Dedifferentiated amniotic fluid mesenchymal stem cell (primary cell): ENCODE results near the gene DOK7.

Experiments used
- DNase-seq: peaks from one replicate; pipeline ENCODE4 v3.0.0-alpha.2; 2016; ENCODE audit errors: extremely low spot score

DOK7 gene, protein sequence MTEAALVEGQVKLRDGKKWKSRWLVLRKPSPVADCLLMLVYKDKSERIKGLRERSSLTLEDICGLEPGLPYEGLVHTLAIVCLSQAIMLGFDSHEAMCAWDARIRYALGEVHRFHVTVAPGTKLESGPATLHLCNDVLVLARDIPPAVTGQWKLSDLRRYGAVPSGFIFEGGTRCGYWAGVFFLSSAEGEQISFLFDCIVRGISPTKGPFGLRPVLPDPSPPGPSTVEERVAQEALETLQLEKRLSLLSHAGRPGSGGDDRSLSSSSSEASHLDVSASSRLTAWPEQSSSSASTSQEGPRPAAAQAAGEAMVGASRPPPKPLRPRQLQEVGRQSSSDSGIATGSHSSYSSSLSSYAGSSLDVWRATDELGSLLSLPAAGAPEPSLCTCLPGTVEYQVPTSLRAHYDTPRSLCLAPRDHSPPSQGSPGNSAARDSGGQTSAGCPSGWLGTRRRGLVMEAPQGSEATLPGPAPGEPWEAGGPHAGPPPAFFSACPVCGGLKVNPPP

DNA sequence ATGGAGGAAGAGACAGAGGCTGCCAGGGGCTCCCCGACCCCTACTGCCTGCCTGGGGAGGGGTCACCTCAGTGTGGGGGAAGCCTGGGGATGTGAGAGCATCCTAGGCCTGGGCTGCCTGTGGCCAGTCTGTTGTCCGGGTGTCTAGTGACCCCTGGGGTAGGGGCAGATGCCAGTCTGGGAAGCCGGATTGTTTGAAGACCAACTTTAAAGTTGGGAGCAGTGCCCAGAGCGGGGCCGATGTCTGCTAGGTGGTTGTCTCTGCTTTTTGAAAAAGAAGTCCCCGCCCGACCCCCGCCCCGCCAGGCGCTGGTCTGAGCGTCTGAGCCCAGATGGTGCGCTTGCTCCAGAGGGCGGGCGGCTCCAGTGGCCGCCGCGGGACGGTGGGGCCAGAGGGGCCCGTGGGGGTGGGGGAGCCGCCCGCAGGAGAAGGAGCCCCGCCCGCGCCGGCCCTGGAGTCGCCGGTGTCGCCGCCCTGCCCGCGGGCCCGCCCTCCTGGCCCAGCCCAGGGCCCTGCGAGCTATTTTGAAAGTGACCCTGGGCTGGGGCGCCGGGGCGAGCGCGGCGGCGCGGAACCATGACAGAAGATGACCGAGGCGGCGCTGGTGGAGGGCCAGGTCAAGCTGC is at the start of gene DOK7:
Gene DOK7 (plus strand): TSS at position 517 of the 626 bp plus-strand sequence. CDS start 70 bp downstream, at position 587.
- no peak for DNase-seq

DNA sequence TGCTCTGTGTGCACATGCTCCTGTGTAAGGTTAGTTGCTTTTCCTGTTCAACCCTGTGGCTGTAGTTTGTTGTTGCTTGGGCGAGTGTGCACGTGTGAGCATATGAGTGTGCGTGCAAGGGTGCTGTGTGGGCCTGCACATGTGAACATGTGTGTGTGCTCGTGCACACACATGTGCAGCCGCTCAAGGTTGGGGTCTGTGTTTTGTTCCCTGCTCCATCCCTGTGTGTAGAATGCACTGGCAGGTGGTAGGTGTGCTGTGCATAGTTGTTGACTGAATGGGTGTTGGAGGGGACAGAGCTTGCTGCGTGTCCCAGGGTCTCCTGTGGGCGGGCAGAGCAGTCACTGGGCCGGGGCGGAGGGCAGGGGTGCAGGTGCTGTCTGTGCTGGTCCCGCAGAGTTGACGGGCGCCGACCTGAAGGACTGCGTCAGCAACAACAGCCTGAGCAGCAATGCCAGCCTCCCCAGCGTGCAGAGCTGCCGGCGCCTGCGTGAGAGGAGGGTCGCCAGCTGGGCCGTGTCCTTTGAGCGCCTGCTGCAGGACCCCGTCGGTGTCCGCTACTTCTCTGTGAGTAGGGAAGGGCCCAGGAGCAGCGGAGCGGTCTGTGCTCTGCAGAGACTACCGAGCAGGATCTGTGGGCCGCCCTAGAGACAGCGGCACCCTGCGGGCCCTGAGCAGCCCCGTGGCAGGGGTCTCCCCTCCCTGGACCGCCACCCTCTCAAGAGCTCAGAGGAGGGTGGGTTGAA is 49.3 kb upstream of the DOK7 start:
- DNase-seq = no peak

DNA sequence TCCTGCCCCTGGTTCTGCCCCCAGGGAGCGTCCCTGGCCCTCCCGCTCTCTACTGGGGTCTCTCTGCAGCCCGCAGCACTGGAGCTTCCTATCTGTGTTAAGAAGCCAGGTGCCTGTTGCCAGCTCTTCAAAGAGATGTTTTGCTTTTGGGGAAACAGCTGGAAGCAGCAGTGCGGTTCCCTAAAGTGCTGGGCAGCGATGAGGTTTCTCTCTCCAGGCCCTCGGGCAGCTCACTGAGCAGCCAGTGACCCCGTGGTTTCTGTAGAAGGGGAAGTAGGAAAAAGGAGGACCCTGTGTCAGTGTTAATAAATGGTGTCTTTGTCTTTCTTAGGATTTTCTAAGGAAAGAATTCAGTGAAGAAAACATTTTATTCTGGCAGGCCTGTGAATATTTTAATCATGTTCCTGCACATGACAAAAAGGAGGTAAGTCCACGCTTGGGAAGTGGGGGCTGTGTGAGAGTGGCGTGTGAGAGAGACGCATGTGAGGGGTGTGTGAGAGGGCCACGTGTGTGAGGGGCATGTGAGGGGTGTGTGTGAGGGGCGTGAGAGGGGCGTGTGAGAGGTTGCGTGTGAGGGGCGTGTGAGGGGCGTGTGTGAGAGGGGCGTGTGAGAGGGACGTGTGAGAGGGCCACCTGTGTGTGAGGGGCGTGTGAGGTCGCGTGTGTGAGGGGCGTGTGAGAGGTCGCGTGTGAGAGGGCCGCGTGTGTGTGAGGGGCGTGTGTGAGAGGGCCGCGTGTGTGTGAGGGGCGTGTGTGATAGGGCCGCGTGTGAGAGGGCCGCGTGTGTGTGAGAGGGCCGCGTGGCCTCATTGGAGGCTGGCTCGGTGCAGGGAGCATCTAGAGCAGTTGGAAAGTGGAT is 48.5 kb upstream of the DOK7 start:
- DNase-seq = no peak

DNA sequence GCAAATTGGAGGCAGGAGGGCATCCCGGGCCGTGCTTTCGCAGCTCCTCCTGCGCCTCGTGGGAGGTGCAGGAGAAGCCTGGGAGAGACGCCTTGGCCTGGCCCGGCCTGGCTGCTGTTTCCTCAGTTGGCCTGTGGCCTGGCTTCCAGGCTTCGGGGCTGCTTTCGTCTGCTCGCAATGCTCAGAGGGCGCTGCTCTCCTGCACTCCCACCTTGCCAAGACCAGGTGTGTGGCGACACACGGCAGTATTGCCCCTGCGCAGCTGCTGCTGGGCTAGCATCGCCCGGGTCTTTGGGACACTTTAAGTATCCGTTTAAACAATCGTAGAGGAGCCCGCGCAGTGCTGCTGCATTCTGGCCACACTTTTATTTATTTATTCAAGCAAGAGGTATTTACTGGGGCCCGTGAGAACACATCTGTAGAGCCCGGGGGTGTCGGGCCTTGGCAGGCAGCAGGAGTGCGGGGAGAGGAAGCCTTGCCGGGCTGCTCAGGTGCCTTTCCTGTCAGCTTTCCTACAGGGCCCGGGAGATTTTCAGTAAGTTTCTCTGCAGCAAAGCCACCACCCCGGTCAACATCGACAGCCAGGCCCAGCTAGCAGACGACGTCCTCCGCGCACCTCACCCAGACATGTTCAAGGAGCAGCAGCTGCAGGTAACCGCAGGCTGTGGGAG is 47.5 kb upstream of the DOK7 start:
- DNase-seq = no peak

DNA sequence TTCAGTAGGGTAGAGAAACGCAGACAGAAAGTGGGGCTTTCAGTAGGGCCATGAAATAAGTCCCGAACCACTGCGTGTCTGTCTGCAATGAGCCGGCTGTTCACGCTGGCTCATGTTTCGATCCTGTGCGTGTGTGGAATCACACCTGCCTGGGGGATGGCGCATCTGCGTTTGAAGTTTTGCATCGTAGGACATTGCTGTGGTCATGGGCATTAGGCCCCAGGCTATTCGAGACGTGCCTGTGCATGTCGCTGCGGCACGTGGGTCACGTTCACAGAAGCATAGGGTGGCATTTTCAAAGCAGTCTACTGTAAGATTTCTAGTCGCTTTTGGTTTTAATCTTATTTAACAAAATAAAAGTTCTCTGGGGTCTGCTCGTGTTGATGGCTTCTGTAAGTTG is 46.8 kb upstream of the DOK7 start:
- no peak for DNase-seq

DNA sequence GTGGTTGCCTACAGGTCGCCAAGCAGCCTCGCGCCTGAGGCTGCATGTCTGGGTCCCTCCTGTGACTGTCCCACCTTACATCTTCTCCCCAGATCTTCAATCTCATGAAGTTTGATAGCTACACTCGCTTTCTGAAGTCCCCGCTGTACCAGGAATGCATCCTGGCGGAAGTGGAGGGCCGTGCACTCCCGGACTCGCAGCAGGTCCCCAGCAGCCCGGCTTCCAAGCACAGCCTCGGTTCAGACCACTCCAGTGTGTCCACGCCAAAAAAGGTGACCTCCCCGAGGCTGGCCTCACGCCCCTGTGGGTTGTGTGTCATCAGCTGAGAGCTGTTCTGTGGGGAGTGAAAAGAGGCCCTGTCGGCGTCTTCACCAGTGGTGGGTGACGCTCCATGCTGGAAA is 46.3 kb upstream of the DOK7 start:
- DNase-seq = no peak

DNA sequence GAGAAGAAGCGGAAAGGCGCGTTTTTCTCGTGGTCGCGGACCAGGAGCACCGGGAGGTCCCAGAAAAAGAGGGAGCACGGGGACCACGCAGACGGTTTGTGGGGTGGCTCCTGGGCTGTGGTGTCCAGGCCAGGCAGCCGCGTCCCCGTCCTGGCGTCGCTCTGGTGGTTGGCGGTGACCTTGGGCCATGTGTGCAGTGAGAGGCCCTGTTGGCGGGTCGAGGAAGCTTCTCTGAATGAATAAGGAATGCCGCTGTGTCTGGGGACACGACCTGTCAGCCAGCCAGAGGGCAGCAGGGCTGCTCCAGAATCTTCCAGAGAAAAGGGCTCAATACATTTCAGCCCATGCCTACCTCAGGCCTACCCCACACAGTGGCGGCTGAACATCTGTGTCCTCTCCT is 45.7 kb upstream of the DOK7 start:
- no peak for DNase-seq

DNA sequence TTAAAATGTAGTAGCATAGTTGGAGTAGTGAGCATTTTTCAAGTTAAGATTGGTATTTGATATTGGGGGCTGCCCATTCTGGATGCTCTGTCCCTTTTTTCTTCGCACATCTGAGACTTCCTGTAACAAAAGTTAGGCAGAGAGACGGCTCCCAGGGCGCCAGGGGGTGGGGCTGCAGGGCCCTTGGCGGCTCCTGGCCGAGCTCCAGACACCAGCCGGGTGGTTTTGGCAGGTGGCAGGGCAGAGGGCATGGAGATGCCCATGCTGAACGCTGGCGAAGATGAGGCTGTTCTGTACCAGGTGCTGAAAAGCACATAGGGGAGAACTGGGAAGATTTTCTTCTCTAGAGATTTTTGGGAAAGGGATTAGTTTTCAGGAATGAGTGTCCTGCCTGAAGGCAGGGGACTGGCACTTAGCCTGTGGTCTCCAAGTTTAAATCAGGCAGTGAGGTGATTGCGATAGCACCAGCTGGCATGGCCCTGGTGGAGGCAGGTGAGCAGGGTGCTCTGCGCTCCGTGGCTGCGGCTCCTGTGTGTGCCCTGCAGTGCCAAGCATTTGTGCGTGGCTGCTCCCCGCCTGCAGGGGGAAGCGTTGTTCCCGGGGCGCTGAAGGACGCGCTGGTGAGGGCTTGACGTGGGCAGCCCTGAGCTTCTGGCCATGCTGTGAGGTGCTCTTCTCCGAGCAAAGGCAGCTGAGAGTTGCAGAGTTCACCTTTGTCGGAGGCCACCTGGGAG is 44.9 kb upstream of the DOK7 start:
- no peak for DNase-seq

DNA sequence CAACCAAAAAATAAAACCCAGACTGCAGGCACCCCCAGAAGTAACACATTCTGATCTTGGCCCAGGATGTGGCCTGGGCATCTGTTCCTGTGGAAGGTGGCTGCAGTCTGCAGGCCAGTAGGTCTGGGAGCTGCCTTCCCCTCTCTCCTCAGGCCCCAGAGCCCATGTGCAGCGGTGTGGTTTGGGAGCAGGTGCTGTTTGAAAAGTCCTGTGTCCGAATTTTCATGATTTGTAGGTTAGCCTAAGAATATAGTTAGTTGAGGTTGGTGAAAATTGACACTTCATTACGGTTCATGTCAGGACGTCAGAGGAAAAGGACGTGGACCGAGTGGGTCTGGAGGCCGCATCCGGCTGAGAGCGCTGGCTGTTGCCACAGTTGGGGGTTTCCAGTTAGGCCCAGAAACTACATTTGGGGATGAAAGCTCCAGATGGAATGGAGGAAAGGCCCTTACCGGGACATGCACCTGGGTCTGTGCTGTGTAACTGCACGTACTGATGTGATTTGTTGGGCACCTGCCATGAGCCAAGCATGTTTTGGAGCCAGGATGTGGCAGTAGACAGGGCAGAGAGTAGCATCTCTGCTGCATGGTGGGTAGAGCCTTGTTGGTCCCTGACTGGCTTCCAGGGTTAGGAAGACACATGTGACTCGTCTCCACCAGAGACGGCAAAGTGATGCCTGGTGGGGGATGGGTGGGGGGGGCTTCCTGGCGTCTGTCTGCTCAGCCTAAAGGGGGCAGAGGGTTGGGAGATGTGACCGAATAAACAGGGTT is 43.1 kb upstream of the DOK7 start:
- DNase-seq = no peak

DNA sequence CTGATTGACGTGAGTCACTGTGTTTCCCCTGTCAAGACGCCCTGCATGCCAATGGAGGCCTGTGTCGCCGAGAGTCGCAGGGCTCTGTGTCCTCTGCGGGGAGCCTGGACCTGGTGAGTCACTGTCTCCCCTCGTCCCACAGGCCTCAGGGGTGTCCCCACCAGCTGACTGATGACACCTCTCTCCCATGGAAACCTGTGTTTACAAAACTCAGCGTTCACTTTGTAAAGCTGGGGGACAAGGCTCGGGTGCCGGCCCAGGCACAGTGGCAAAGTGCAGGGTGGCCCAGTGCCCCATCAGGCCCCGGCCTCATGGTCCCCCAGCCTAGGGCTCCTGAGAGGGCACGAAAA is 42.5 kb upstream of the DOK7 start:
- DNase-seq = no peak

DNA sequence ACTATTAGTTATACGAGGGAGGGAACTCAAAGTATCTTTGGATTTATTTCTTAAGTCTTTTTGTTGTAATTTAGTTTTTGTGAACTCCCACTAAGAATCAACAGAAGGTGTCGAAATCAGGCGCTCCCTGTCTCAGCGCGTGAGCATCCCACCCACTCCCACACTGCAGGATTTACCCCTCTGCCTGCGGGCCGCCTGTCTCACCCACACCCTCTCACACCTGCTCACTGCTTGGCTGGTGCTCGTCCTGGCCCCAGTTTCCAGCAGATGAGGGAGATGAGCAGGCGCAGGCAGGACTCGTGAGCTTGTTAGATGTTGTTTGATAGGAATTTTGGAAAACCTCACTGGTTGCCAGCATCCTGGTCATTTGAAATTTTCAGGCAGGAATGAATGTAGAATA is 42.1 kb upstream of the DOK7 start:
- DNase-seq = no peak

DNA sequence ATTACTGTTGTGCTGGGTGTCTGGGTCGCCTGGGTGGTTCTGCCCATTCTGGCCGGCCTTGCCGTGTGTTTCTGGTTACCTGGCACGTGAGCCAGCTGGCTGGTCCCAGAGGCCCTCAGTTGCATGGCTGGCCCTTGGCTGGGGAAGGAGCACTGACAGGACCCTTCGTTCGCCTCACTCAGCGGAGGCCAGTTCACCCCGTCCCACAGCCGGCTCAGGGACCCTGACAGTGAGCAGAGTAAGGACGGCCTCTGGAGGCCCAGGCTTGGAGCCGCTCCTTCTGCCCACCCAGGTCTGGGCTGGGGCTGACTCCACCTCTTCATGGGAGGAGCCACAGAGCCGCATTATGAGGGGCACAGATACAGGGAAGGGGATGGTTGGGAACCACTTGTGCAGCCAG is 41.6 kb upstream of the DOK7 start:
- no peak for DNase-seq

DNA sequence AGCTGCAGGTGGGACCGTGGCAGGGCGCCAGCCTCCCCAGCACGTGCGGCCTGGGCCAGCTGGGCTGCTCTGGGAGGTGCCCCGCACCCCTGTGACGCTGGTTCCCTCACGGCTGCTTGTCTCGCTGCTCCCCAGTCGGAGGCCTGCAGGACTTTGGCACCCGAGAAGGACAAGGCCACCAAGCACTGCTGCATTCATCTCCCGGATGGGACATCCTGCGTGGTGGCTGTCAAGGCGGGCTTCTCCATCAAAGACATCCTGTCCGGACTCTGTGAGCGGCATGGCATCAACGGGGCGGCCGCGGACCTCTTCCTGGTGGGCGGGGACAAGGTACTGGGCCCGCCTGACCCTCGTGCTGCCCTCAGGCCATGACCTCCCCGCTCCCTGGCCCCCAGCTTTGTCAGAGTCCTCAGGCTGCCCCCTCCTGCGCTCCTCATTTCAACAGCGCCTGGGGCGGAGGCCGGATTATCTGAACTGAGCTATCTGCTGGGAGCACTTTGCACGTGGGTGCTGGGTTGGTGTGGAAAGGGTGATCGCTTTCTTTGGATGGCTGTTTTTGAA is 40.8 kb upstream of the DOK7 start:
- no peak for DNase-seq

DNA sequence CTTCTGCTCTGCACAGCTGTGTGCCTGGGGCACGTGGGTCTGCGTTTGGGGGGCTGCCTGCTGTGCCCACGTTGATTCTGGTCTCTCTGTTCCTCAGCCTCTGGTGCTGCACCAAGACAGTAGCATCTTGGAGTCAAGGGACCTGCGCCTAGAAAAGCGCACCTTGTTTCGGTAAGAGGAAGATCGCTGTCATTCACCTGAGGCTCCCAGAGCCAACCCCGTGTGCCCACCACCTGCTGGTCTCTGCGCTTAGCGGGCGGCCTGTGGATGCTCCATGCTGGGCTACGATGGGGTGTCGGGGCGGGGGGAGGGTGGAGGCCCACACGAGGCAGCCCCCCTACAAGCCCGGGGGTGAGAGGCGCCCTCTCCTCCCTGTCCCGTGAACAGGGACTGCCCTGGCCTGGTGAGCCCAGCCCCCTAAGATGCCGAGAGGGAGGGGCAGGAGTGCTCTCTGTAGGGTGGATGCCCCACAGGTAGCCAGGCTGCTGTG is 40.3 kb upstream of the DOK7 start:
- no peak for DNase-seq

DNA sequence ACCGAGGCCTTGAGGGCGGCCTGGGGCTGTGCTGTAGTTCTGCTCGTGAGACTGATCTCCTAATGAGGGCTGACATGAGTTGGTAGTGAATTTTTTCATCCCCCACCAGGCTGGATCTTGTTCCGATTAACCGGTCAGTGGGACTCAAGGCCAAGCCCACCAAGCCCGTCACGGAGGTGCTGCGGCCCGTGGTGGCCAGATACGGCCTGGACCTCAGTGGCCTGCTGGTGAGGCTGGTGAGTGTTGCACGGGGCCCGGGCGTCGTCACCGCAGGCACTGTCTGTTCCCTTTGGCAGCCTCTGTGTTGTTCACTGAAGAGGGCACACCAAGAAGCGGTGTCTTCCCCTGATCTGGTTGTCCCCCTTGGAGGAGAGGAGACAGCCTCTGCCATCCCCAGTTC is 39.7 kb upstream of the DOK7 start:
- DNase-seq = no peak

DNA sequence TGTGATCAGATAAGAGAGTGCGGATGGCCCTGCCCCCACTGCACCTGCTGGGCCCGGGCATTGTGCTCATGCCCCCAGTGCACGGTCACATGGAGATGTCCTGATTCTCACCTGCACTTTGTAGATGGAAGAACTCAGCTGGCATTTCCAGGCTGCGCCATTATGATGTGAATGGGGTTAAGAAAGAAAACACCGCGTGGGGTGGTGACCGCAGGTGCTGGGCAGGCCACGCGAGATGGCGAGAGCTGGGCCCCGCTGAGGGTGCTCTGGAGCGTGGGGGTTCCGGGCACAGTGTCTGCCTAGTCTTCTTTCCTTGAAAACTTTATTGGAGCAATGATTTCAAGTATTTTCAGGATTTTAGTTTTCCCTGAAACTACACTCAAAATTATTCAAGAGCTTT is 39.2 kb upstream of the DOK7 start:
- DNase-seq = no peak

DNA sequence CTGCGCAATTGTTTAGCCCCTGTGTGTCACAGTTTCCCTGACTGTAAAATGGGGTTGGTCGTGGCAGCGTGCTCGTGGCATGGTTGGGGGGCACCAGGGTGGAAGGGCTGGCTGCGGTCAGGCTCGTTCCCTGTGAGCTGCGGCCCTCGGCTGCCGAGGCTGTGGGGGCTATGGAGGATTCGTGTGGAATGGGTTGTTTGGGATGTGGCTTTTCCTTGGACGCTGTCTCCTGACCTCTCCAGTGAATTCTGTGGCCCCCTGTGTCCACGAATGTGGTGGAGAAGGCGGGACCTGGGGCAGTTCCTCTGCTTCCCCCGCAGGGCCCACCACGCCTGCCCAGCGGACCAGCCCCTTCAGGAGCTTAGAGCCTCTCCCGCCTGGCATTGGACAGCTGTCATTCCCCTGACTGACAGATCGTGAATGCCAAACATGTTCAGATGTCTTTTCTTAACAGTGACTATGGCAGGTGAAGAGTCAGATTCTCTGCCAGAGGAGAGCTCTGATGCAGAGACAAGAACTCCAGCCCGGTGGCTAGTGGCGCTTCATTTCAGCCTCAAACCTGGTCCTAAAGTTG is 38.5 kb upstream of the DOK7 start:
- DNase-seq = no peak

DNA sequence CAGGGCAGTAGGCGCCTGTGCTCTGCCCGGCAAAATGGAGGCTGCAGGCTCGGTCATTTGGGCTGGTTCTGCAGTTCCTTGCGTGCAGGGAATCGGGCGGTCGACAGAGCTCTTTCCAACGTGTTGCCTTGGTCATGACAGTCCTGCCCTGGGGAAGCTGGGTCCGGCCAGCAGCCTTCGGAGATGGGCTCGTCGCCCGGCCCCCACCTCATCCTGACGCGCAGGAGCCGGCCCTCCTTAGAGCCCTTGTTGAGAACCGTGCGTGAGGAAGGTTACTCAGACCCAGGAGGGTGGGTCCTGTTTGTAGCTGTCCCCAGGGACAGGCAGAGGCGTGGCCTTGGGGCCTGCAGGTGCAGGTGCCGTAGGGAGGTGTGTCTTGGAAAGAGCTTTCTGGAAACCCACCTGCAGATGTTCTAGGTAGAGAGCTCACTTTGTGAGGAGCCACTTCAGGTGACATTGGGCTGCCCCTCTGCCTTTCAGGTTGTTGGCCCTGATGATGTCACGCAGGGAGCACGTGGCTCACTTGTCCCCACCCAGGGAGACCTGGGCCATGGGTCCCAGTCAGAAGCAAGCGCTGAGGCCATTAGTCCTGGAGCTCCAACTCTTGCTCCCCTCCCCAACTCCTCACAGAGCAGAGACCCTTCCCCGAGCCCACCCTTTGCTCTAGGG is 36.5 kb upstream of the DOK7 start:
- no peak for DNase-seq

DNA sequence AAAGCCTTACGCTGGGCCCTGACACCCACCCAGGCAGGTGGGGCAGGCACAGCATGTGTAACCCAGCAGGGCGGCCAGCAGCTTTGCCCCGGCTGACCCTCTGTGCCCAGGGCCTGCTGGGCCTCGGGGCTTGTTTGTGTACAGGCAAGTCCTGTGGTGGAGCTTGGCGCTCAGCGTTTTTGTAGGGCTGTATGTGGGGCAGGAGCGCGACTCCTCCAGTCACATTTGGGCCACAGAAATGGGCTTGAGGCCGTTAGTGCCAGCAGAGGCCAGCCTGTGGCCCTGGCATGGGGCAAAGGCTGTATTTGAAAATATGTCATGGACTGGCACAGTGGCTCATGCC is 36.0 kb upstream of the DOK7 start:
- no peak for DNase-seq
